NOMO-1 treated with dmso at 0.1 percent for 144 hours (cell line): ENCODE measurements around the gene SLC5A5.
"Not testable (repeated sequence)": the region's sequence is repeated elsewhere in the genome, so short reads cannot be mapped to it uniquely, and the experiment has no call there.

Source experiments
- DNase-seq: peaks from one replicate; lab custom pipeline; 2025; ENCODE audit not compliant: unreplicated experiment; lab: John Stamatoyannopoulos, UW

SLC5A5 gene

DNA sequence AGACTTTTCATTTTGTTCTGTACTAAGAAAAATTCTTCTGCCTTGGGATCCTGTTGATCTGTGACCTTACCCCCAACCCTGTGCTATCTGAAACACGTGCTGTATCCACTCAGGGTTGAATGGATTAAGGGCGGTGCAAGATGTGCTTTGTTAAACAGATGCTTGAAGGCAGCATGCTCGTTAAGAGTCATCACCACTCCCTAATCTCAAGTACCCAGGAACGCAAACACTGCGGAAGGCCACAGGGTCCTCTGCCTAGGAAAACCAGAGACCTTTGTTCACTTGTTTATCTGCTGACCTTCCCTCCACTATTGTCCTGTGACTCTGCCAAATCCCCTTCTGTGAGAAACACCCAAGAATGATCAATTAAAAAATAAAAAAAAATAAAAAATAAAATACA lies 47.4 kb downstream of the SLC5A5 start:
- not testable (repeated sequence) for DNase-seq

DNA sequence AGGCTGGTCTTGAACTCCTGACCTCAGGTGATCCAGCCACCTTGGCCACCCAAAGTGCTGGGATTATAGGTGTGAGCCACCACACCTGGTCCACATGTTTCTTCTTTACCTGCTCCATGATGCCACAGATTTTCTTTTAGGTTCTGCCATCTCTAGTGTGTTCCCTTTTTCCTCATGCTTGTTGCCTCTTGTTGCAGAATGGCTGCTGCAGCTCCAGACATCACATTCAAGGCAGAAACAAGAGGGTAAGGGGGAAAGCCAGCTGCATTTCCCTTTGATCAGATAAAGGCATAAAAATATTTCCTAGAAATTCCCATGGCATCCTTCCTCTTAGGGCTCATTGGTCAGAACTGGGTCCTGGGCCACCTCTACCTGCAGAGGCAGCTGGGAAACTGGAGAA lies 48.8 kb downstream of the SLC5A5 start:
- DNase-seq = no peak

DNA sequence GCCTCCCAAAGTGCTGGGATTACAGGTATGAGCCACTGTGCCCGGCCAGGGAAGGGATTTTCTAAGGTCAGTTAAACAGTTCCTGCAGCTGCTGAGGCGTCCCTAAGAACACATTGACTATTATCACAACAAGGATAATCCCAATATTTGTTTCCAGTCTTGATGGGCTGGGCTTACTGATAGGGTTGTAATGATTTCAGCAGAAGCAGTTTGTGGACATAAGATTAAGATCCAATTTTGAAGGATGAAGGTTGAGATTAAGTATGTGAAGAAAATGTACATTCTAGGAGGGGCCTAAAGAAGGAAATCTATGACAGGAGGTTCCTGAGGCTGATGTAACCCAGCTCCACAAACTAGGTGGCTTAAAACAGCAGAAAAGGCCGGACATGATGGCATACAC lies 50.4 kb downstream of the SLC5A5 start:
- no peak for DNase-seq

DNA sequence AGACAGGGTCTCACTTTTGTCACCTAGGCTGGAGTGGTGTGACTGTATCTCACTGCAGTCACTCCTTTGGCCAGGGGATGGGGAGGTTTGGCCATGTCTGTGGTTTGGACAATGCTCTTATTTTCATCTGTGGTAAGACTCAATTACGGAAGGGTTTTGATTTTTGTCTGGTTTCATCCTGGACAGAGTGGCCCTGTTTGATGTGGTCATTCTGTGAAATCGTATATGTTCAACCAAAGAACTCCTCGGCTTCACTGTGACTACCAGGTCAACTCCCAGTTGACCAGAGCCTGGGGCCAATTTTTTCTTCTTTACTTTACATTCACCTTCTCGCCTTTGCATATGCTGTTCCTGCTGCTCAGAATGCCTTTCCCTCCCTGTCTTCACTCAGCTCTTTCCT lies 54.3 kb downstream of the SLC5A5 start:
- DNase-seq = no peak

GRCh38 chr19:17929056-17929455 lies 57.3 kb downstream of the SLC5A5 start:
- DNase-seq = no peak

- no peak for DNase-seq
Measured at GRCh38 chr19:17931532-17932191, 59.9 kb downstream of the SLC5A5 start.

DNA sequence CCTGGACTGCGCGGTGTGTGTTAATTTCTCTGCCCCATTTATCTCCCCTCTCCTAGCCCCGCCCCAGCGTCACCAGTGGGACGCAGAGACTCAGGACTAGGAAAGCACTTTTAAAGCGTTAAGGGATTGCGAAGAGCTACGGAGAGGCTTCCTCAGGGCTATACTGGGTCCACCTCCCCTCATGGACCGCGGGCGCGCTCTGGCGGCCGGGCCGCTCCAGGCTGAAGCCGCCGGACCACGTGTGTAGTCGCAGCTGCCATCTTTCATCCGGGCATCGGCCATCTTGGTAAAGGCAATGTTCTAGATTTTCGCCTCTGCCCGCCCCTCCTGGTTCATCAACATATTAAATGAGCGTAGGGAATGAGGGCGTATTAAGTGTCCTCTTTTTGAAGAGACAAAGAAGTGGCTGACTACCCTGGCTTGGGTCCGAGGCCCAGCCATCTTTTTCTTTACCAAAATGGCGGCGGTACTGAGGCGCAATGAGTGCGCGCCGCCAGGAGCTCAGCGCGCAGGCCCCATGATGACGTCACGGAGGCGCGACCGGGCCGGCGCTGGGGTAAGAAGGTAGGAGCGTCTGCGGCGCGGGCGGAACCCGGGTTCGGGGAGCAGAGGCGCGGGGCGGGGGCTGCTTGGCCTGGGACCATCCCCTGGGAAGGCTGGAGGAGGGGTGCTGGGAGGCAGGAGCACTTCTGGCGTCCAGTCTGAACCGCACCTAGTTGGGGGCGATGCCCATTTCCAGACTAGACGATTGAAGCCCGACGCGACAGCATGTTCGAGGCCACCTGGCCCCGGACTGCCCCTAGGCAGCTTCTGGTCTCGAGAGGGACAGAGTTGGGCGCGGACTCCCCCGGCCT lies 61.0 kb downstream of the SLC5A5 start, which contains the start of gene CCDC124:
Gene CCDC124 (plus strand): TSS at position 531 of the 854 bp plus-strand sequence. CDS start 3,406 bp downstream, outside the sequence.
- DNase-seq = peak; percentile 92

DNA sequence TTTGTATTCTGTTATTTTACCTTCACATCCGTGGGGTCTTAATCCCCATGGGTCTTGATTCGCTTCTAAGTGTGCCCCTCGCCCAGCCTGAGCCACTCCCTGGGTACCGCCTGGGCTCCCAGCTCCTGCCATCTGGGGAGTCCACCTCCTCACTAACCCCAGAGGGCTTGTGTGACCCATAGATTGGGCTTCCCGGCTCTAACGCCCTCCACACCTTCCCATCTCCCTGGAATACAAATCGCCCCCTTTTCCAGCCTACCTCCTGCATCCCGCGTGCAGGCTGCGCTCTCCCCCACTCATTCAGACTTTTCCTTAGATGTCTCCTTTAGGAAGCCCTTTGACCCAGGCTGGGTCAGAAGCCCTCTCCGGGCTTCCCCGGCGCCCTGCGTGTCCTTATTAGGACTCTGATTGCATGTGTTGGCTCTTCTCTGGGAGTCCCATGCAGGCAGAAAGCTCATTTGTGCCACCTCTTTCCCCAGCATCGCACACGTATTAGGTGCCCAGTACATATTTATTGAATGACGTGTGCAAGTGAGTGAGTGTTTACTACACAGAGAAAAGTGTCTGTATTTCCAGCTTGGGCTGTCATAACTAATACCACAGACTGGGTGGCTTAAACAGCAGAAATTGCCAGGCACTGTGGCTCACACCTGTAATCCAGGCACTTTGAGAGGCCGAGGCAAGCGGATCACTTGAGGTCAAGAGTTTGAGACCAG lies 61.8 kb downstream of the SLC5A5 start:
- DNase-seq = no peak

DNA sequence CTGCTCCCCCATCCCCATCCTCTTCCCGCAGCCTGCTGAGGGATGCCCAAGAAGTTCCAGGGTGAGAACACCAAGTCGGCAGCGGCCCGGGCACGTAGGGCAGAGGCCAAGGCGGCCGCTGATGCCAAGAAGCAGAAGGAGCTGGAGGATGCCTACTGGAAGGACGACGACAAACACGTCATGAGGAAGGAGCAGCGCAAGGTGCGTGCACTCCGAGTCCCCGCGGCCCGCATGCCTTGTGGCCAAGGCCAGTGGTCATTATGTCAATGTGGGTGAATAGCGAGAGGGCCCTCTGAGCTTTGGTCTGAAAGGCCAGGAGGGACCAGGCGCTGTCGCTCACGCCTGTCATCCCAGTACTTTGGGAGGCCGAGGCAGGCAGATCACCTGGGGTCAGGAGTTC lies 64.6 kb downstream of the SLC5A5 start:
- DNase-seq = no peak

DNA sequence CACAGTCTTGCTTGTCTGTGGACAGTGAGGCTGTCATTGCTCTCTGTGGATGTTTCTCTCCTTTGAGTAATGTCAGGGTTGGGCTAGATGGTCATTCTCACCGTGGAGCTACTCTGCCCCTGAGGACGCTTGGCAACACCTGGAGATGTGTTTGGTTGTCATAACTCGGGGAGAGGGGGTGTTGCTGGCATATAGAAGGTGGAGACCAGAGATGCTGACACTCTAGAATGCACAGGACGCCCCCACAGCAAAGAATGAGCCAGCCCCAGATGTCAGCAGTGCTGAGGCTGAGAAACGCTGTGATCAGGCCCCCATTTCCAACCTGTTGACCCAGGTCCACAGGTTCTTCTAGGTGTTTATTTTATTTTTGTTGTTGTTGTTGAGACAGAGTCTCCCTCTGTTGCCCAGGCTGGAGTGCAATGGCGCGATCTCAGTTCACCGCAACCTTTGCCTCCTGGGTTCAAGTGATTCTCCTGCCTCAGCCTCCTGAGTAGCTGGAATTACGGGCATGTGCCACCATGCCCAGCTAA lies 65.7 kb downstream of the SLC5A5 start:
- DNase-seq = no peak

DNA sequence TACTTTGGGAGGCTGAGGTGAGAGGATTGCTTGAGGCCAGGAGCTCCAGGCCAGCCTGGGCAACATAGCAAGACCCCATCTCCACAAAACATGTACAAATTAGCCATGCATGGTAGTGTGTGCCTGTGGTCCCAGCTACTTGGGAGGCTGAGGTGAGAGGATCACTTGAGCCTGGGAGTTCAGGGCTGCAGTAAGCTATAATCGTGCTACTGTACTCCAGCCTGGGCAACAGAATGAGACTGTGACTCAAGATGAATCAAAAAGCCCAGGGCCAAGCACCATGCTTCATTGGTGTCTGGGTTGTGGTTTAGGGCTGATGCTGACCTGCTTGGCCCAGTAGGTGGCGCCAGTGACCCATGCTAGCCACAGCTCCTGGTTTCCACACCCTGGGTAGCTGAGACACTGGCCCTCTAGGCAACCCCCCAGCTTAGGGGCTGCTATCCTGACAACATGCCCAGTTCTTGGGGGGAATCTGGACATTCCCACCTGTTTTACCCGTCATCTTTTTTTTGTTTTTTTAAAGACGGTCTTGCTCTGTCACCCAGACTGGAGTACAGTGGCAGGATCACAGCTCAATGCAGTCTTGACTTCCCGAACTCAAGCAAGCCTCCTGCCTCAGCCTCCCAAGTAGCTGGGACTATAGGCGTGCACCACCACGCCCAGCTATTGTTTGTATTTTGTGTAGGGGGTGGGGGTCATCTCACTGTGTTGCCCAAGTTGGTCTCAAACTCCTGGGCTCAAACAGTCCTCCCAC lies 66.5 kb downstream of the SLC5A5 start:
- peak; percentile 38 for DNase-seq

- no peak for DNase-seq
Measured at GRCh38 chr19:17942181-17942580, 70.4 kb downstream of the SLC5A5 start.

DNA sequence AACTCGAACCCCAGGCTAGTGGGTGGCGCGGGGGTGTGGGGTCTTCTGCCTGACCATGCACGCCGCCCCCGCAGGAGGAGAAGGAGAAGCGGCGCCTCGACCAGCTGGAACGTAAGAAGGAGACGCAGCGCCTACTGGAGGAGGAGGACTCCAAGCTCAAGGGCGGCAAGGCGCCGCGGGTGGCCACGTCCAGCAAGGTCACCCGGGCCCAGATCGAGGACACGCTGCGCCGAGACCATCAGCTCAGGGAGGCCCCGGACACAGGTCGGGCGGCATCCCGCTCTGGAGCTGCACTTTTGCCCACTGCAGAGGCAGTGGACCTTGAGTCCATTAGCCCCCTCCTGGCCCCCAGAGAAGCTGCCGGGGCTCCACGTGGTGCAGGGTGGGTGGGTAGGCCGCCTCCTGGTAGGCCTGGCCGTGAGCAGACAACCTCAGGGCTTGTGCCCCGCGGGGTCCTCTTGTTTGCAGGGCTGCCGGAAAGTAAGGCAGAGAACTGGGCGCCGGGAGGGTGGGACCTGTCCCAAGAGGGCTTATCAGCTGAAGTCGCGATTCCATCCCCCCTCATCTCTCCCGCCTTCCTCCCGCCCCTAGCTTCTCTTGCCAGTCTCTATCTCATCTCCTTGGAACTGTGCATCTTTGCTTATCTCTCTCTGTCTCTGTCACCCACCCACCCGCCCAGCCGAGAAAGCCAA lies 71.0 kb downstream of the SLC5A5 start:
- DNase-seq = no peak

- DNase-seq = no peak
Measured at GRCh38 chr19:17943274-17944221, 71.8 kb downstream of the SLC5A5 start.

GRCh38 chr19:17944301-17944700 lies 72.6 kb downstream of the SLC5A5 start:
- no peak for DNase-seq
